Ovary (tissue), 3 donors: Measurements from ENCODE around the gene SMIM38.

Experiments
- EP300 ChIP-seq: sonication (generic); formaldehyde crosslinking; IDR thresholded peaks from one replicate; pipeline ENCODE4 v1.6.1; 2017; ENCODE audit warnings: antibody characterized with exemption
- TF ChIP-seq, protein P1 (sequence below), 3 donors: fragments of 450-650 bp in 2 of 3; fragments of 200-600 bp in 1 of 3; IDR thresholded peaks; one replicate each; pipeline versions ENCODE4 v1.5.1 to v1.8.0; 2016 to 2022; ENCODE audit warnings: antibody characterized with exemption in 3 of 3, mild to moderate bottlenecking in 1 of 3
- donor health status: DM: no; HTN: no; CAD: no.

DNA sequence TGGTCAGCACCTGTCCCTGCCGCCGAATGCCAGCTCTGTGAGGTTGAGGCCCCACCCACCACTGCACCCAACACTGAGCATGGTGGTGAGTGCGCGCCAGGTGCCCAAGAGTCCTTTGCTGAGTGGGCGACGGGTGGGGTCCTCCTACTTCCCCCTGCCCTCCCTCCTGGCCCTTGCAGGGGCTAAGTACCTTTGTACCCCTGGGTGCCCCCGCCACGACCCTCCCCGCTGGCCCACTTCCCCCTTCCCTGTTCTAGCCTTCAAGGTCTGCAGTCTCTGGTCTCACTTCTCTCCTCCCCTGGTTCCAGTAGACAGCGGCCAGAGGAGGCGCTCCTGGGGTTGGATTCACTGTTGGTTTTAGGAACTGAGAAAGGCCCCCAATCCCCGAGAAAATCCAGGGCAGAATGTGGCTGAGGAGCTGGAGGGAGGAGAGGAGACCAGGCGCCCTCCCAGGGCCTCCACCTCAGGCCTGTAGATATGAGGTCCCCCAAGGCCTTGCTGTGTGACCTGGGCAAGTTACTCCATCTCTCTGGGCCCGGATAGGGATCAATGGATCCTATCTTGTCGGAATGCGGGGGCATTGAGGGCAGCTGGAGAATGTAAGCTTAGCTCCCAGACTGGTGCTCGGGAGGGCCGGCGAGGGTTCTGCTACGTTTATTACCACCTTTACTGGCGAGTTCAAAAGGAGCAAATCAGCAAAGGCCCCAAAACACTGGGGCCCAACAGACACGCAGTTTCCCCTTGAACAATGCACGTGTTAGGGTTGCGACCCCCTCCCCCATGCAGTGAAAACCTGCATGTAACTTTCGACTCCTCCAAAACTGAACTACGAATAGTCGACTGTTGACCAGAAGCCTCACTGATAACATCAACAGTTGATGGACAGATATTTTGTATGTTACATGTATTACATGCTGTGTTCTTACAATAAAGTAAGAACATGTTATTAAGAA lies 31.9 kb upstream of the SMIM38 start:
- TF ChIP-seq EP300: no peak
- TF ChIP-seq, protein P1, sequence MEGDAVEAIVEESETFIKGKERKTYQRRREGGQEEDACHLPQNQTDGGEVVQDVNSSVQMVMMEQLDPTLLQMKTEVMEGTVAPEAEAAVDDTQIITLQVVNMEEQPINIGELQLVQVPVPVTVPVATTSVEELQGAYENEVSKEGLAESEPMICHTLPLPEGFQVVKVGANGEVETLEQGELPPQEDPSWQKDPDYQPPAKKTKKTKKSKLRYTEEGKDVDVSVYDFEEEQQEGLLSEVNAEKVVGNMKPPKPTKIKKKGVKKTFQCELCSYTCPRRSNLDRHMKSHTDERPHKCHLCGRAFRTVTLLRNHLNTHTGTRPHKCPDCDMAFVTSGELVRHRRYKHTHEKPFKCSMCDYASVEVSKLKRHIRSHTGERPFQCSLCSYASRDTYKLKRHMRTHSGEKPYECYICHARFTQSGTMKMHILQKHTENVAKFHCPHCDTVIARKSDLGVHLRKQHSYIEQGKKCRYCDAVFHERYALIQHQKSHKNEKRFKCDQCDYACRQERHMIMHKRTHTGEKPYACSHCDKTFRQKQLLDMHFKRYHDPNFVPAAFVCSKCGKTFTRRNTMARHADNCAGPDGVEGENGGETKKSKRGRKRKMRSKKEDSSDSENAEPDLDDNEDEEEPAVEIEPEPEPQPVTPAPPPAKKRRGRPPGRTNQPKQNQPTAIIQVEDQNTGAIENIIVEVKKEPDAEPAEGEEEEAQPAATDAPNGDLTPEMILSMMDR (IDR thresholded peaks at IDR 0.05): no peak
